Measurements from ENCODE around the gene KCTD21.

- TF ChIP-seq EP300 (IDR thresholded peaks at IDR 0.05) (no peak), POLR2A (IDR thresholded peaks at IDR 0.05) (no peak)
- TF ChIP-seq, protein P1, sequence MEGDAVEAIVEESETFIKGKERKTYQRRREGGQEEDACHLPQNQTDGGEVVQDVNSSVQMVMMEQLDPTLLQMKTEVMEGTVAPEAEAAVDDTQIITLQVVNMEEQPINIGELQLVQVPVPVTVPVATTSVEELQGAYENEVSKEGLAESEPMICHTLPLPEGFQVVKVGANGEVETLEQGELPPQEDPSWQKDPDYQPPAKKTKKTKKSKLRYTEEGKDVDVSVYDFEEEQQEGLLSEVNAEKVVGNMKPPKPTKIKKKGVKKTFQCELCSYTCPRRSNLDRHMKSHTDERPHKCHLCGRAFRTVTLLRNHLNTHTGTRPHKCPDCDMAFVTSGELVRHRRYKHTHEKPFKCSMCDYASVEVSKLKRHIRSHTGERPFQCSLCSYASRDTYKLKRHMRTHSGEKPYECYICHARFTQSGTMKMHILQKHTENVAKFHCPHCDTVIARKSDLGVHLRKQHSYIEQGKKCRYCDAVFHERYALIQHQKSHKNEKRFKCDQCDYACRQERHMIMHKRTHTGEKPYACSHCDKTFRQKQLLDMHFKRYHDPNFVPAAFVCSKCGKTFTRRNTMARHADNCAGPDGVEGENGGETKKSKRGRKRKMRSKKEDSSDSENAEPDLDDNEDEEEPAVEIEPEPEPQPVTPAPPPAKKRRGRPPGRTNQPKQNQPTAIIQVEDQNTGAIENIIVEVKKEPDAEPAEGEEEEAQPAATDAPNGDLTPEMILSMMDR (IDR thresholded peaks at IDR 0.05): no peak
These were observed 50.1 kb downstream of the KCTD21 start for GRCh38 chr11:78138291-78138690.

All from ovary (tissue), 3 donors.